Lower leg skin (tissue), 4 donors: Measurements from ENCODE around the gene HIPK2. TPM values are rescaled to one million over a fixed set of nuclear protein-coding genes. Genes with fewer than 3 reads are reported as not detected.

Source experiments
- DNase-seq, 2 donors: peaks; one replicate each; pipeline ENCODE4 v3.0.0-alpha.2; 2019; ENCODE audit warnings: low spot score in 2 of 2
- H3K4me3 ChIP-seq: fragments of 200-600 bp; sonication (generic); 2 replicates; pipeline ENCODE4 v1.5.1; 2017; ENCODE audit warnings: mild to moderate bottlenecking, low read depth; ENCODE audit not compliant: poor library complexity, severe bottlenecking
- POLR2A ChIP-seq, 2 donors: fragments of 450-650 bp; IDR thresholded peaks; one replicate each; pipeline ENCODE4 v1.6.1; 2016 to 2017; ENCODE audit warnings: antibody characterized with exemption in 2 of 2, mild to moderate bottlenecking in 1 of 2, moderate library complexity in 1 of 2
- WGBS, 2 donors: methylation state at CpG; one replicate each; pipeline ENCODE4 v1.1.5; 2018; 5-methylcytosine and 5-hydroxymethylcytosine counted together
- intact Hi-C: fragments of 100-400 bp; cut with DNase I; formaldehyde crosslinking; loops from one replicate; pipeline ENCODE4 v1.15.0; 2023; ENCODE audit warnings: low total_unique reads
- total RNA-seq, 4 donors: library from RNA; depleted of rRNA; stranded (reverse); fragments of >200 nt; gene quantifications; one replicate each; pipeline ENCODE4 v1.1.0, GENCODE V29; 2016
- TF ChIP-seq, protein P1 (sequence below), 3 donors: fragments of 450-650 bp; IDR thresholded peaks; one replicate each; pipeline ENCODE4 v1.5.1; 2016; ENCODE audit warnings: antibody characterized with exemption in 3 of 3, mild to moderate bottlenecking in 3 of 3, moderate library complexity in 2 of 3

Gene HIPK2
- total RNA-seq, 4 donors from 2014 or later = 4.5 to 14.9 (median 10.4) TPM

DNA sequence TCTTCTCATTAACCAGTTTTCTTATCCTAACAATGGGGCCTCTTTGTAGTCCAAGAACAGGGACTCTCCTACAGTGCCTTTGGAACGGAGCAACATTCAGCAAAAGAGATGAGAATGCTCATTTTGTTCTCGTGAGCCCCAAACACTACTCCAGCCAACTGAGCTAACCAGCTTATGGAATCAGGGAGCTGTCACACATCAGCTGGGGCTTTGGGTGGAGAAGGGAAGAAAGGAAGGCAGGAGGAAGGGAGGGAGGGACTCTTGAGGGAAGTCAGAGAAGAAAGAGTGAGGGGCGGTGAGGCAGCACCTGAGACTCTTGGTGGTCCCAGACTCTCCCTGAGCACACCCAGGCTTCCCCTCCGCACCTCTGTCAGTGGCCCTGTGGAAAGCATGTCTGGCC, 131.2 kb downstream of the HIPK2 start:
- WGBS, 2 donors = 91 to 93% methylated on average over 4 of the region's 4 CpGs
- intact Hi-C loops = loop anchor here (5.0 to 10.0 kb wide), 2 partner anchors 128 to 356 kb away; partner anchors contain the start of gene HIPK2
- no peak for DNase-seq

DNA sequence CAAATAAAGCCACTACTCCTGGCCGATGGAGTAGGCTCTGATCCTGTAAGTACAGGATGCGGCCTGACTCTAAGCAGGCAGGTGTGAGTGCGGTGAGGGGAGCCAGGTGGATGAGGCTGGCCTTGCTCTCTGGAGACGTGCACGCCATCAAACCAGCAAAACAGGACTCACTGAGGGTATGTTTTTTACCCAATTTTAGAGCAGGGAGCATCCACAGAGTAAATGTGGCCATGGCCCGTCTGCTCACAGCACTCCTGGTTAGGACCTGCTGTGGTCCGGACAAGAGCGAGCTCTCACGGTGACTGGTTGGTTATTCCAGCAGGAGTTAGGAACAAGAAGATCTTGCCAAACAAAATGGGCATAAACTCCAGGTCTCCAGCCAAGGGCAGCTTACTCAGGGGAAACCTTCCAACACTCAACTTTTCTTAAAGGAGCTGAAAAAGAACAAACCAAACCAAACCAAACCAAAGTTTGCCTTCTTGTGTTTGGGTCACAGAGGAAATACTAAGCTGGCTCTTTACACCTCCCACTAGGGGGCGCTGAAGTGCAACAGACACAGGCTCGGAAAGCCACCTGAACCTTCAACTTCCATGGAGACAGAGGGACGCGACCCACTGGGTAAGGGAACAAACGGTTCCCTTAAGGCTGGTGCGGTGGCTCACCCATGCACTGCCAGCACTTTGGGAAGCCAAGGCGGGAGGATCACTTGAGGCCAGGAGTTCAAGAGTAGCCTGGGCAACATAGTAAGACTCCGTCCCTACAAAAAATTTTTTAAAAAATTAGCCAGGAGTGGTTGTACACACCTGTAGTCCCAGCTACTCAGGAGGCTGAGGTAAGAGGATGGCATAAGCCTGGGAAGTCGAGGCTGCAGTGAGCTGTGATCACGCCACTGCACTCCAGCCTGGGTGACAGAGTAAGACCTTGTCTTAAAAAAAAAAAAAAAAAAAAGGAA, 131.9 kb downstream of the HIPK2 start:
- intact Hi-C loops = loop anchor here (5.0 to 10.0 kb wide), 2 partner anchors 129 to 356 kb away; partner anchors contain the start of gene HIPK2
- DNase-seq = peak; percentile 73 to 96
- WGBS, 2 donors = 58 to 59% methylated on average over 19 of the region's 19 CpGs
- TF ChIP-seq, protein P1, sequence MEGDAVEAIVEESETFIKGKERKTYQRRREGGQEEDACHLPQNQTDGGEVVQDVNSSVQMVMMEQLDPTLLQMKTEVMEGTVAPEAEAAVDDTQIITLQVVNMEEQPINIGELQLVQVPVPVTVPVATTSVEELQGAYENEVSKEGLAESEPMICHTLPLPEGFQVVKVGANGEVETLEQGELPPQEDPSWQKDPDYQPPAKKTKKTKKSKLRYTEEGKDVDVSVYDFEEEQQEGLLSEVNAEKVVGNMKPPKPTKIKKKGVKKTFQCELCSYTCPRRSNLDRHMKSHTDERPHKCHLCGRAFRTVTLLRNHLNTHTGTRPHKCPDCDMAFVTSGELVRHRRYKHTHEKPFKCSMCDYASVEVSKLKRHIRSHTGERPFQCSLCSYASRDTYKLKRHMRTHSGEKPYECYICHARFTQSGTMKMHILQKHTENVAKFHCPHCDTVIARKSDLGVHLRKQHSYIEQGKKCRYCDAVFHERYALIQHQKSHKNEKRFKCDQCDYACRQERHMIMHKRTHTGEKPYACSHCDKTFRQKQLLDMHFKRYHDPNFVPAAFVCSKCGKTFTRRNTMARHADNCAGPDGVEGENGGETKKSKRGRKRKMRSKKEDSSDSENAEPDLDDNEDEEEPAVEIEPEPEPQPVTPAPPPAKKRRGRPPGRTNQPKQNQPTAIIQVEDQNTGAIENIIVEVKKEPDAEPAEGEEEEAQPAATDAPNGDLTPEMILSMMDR (IDR thresholded peaks at IDR 0.05) = peak in 1 of 3 donors; percentile 65
- TF ChIP-seq POLR2A (IDR thresholded peaks at IDR 0.05) = no peak
- no peak overlapping the region for H3K4me3 ChIP-seq

More for the DNA sequence above, 131.2 kb downstream of the HIPK2 start:
- TF ChIP-seq, protein P1 (IDR thresholded peaks at IDR 0.05) = no peak
- no peak for TF ChIP-seq POLR2A (IDR thresholded peaks at IDR 0.05)
- no peak overlapping the region for H3K4me3 ChIP-seq

DNA sequence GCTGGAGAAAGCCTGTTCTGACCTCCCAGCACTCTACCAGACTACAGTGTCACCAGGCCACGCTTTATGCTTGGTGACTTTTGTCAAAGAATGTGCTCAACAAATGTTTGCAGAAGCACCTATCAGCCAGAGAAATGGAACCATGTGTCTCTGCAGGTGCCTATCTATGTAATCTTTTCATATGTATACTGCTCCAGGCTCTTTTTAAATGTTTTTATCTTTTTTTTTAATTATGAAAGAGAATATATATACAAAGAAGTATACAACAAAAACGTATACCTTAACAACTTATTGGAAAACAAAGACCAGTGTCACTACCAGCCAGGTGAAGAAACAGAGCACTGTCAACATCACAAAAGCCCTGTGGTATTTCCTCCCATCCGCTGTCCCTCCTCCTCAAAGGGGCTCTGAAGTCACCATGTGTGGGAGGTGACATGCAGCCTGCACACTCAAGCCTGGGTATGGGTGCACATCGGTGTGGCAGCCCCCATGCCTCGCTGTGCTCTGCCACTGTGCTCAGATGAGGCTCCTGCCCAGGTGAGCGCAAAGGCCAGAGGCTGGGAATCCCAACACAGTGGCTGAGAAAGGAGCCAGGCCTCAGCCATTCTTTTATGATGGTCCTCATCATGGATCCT, 133.7 kb downstream of the HIPK2 start:
- no peak overlapping the region for H3K4me3 ChIP-seq
- intact Hi-C loops = loop anchor here (10.0 kb wide), 1 partner anchor 131 kb away; the partner anchor contains the start of gene HIPK2
- 87 to 89% methylated on average over 6 of the region's 6 CpGs for WGBS, 2 donors
- no peak for DNase-seq
- TF ChIP-seq POLR2A (IDR thresholded peaks at IDR 0.05) = no peak
- TF ChIP-seq, protein P1 (IDR thresholded peaks at IDR 0.05) = no peak

DNA sequence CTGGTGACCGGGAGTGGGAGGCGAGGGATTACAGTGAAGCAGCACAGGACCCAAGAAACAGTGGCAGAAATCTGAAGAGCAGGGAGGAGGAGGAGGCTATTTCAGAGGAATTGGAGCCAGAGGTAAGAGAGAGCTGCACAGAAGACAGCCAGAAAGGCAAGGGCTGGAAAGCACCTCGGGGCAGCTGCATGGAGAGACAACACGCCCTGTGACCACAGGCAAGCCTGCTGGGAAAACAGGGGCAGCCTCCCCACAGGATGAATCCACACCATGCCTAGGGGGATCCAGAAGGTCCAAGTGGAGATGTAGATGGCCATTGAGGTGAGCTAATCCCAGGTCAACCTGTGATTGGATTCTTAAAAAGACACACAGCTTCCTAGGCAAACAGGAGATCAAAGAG, 135.5 kb downstream of the HIPK2 start:
- WGBS, 2 donors = 91 to 94% methylated on average over 4 of the region's 4 CpGs
- no peak for DNase-seq
- intact Hi-C loops = loop anchor here (10.0 kb wide), 1 partner anchor 133 kb away; the partner anchor contains the start of gene HIPK2
- H3K4me3 ChIP-seq = no peak overlapping the region
- TF ChIP-seq, protein P1 (IDR thresholded peaks at IDR 0.05) = no peak
- no peak for TF ChIP-seq POLR2A (IDR thresholded peaks at IDR 0.05)

DNA sequence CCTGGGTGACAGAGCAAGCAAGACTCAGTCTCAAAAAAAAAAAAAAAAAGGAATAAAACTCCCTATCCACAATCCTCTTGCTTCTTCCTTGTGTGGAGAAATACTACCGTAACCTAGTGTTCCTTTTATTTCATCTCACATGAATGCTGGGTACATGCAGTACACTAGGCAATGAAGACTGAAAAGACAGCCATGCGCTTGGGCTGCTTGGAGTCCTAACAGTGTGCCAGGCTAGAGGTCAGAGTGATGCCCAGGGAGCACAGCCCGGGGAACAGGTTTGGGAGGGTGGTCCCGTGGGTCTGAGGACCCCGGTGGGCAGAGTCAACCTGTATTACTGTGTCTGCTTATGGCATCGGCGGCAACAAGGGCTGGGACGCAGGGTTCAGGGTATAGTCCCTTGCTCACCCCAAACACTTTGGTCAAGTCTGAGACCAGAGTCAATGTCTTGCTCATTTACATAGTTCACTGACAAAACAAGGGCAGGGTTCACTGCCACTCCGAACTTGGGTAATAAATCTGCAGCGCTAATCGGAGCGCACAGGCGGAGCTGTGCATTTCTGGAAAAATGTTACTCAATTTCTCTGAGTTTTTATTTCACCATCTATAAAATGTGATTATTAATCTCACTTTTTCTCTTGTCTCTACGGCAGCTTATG, 136.3 kb downstream of the HIPK2 start:
- WGBS, 2 donors = 89 to 92% methylated on average over 14 of the region's 14 CpGs
- TF ChIP-seq, protein P1 (IDR thresholded peaks at IDR 0.05) = no peak
- TF ChIP-seq POLR2A (IDR thresholded peaks at IDR 0.05) = no peak
- intact Hi-C loops = loop anchor here (10.0 kb wide), 1 partner anchor 133 kb away; the partner anchor contains the start of gene HIPK2
- H3K4me3 ChIP-seq = no peak overlapping the region
- DNase-seq = no peak
